Heart left ventricle (tissue), 13 donors: ENCODE results near the gene CDH12.

ENCODE experiments used
- POLR2A ChIP-seq, 2 donors: fragments of 450-650 bp; IDR thresholded peaks; one replicate each; pipeline ENCODE4 v1.6.1; 2017; ENCODE audit warnings: antibody characterized with exemption in 2 of 2, mild to moderate bottlenecking in 2 of 2, moderate library complexity in 2 of 2
- TF ChIP-seq, protein P1 (sequence below), 12 donors: fragments of 200-600 bp; sonication (generic) in 4 of 12; IDR thresholded peaks; one replicate each; pipeline versions ENCODE4 v1.5.0 to v1.8.0; 2018 to 2022; ENCODE audit warnings: antibody characterized with exemption in 12 of 12, mild to moderate bottlenecking in 5 of 12
- donor health status: ischemic (EF 13 %, LVEDD 7.1; RV severe dilation, severe dysfunction).
- donor health status: DM: no; HTN: yes; CAD: no.
- donor health status: DM: no; HTN: no; CAD: no.
- donor health status: ischemic (EF 25% LVEDD 6.9; RV normal size, moderate dysfunction).
- donor health status: ischemic (EF 25% LVEDD 5.7; RV mildly dilated, moderate dysfunction).
- donor health status: ischemic (EF 35%, LVEDD 5.7; RV mildly dilated, moderate dysfunction).
- donor health status: nonischemic (EF 11% LVEDD 7.7; RV severe dilation, severe dysfunction).
- donor health status: DM: yes; HTN: yes; CAD: no.
- donor health status: PGD.
- donor health status: ischemic (EF 29% LVEDD 5.4; RV normal size, mild dysfunction).
- donor health status: nonischemic (EF 23%, LVEDD 6.1; RV moderate dilation, normal function).

DNA sequence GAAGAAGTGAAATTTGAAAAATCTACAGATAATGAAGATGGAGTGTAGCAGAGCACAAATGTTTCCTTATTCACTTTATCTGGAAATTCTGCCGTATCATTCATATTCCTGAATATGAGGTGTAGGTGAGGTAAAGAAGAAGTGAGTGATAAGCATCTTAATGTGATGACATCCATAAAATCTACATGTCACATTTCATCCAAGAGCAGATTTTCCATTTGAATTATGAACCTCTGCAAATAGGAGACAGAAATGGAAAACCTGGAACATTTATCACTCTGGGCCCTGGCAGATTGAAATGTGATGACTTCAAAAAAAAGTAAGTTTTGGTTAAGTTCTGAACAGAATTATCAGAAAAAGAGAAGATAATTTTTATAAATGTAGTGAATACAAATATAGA lies 240.2 kb downstream of the CDH12 start:
- TF ChIP-seq POLR2A (IDR thresholded peaks at IDR 0.05) = no peak
- TF ChIP-seq, protein P1, sequence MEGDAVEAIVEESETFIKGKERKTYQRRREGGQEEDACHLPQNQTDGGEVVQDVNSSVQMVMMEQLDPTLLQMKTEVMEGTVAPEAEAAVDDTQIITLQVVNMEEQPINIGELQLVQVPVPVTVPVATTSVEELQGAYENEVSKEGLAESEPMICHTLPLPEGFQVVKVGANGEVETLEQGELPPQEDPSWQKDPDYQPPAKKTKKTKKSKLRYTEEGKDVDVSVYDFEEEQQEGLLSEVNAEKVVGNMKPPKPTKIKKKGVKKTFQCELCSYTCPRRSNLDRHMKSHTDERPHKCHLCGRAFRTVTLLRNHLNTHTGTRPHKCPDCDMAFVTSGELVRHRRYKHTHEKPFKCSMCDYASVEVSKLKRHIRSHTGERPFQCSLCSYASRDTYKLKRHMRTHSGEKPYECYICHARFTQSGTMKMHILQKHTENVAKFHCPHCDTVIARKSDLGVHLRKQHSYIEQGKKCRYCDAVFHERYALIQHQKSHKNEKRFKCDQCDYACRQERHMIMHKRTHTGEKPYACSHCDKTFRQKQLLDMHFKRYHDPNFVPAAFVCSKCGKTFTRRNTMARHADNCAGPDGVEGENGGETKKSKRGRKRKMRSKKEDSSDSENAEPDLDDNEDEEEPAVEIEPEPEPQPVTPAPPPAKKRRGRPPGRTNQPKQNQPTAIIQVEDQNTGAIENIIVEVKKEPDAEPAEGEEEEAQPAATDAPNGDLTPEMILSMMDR (IDR thresholded peaks at IDR 0.05) = no peak
